Panc1 (cell line): ENCODE data around the gene CENPC. TPM values are rescaled to one million over a fixed set of nuclear protein-coding genes. Genes with fewer than 3 reads are reported as not detected.

Experiments used
- ATAC-seq: fragments of 200-7000 bp; cut with Tn5 transposase; 2 replicates; pipeline ENCODE4 v1.9.1; 2020; ENCODE audit warnings: mild to moderate bottlenecking, moderate library complexity
- BruUV-seq: library from RNA; stranded (reverse); fragments of 400-500 nt; replicated peaks from 2 replicates; lab custom pipeline; 2021; lab: Mats Ljungman, UMichigan
- CTCF ChIA-PET: fragments of 300-600 bp; sonication (Branson Sonifier 250); formaldehyde crosslinking; loops from one replicate; lab custom pipeline; 2022; ENCODE audit warnings: antibody characterized with exemption; lab: Charles Lee
- POLR2A ChIA-PET: fragments of 300-600 bp; sonication (Branson Sonifier 250); formaldehyde crosslinking; loops from one replicate; lab custom pipeline; 2022; ENCODE audit warnings: antibody characterized with exemption; lab: Charles Lee
- DNase-seq: peaks from one replicate; pipeline ENCODE4 v3.0.0-alpha.2; 2010; ENCODE audit warnings: low read depth, low spot score
- H3K27ac ChIP-seq: 2 replicates; pipeline ENCODE4 v1.5.1; 2011; ENCODE audit warnings: mild to moderate bottlenecking, low read length, inconsistent platforms
- H3K27me3 ChIP-seq: fragments of 200-500 bp; sonication (Bioruptor generic); 2 replicates; pipeline ENCODE4 v1.6.0; 2014; ENCODE audit warnings: low read length, inconsistent platforms; ENCODE audit not compliant: control insufficient read depth, insufficient read depth
- H3K36me3 ChIP-seq: fragments of 200-500 bp; sonication (Bioruptor generic); 2 replicates; pipeline ENCODE4 v1.5.1; 2014; ENCODE audit warnings: inconsistent platforms, mild to moderate bottlenecking, low read length, moderate library complexity; ENCODE audit not compliant: control insufficient read depth, insufficient read depth
- H3K4me1 ChIP-seq: 2 replicates; pipeline ENCODE4 v1.5.1; 2011; ENCODE audit warnings: inconsistent platforms, mild to moderate bottlenecking, low read length, moderate library complexity; ENCODE audit not compliant: control insufficient read depth, insufficient read depth
- H3K4me3 ChIP-seq, 2 experiments: 2 replicates each; pipeline ENCODE4 v1.5.1; 2011 to 2012; ENCODE audit warnings: low read depth in 2 of 2, low read length in 2 of 2, mild to moderate bottlenecking in 2 of 2, inconsistent platforms in 1 of 2, moderate library complexity in 1 of 2
- H3K9me3 ChIP-seq: fragments of 200-500 bp; sonication (Bioruptor generic); 2 replicates; pipeline ENCODE4 v1.5.1; 2014; ENCODE audit warnings: low read depth, mild to moderate bottlenecking, inconsistent platforms, low read length, moderate library complexity; ENCODE audit not compliant: control insufficient read depth, insufficient read depth
- CTCF ChIP-seq: fragments of 450-650 bp; IDR thresholded peaks from 2 replicates; pipeline ENCODE4 v1.5.1; 2017; ENCODE audit warnings: mild to moderate bottlenecking
- POLR2AphosphoS5 ChIP-seq: IDR thresholded peaks from 2 replicates; pipeline ENCODE4 v1.6.1; 2012; ENCODE audit warnings: mild to moderate bottlenecking, low read depth, low read length, moderate library complexity
- REST ChIP-seq, 2 experiments: IDR thresholded peaks; 2 replicates each; pipeline ENCODE4 v1.6.1; 2011 to 2012; ENCODE audit warnings: low read depth in 2 of 2, control low read depth in 1 of 2, low read length in 1 of 2, mild to moderate bottlenecking in 1 of 2, moderate library complexity in 1 of 2; ENCODE audit not compliant: insufficient read depth in 1 of 2
- SIN3A ChIP-seq: IDR thresholded peaks from 2 replicates; pipeline ENCODE4 v1.6.1; 2012; ENCODE audit warnings: low read depth, mild to moderate bottlenecking, low read length, moderate library complexity, borderline replicate concordance; ENCODE audit not compliant: insufficient read depth
- TCF7L2 ChIP-seq: IDR thresholded peaks from 2 replicates; pipeline ENCODE4 v1.6.1; 2011; ENCODE audit warnings: mild to moderate bottlenecking, low read depth, low read length, inconsistent platforms
- in situ Hi-C: cut with HindIII; loops from 2 replicates; pipeline ENCODE4 v1.10.0; 2016; ENCODE audit warnings: low sequenced_read_pairs, low pct_unique_long_range_greater_than_20kb
- intact Hi-C: fragments of 100-400 bp; cut with micrococcal nuclease; formaldehyde crosslinking; loops from one replicate; pipeline ENCODE4 v1.10.0; 2022; ENCODE audit not compliant: unreplicated experiment
- total RNA-seq: library from RNA; stranded (reverse); gene quantifications from one replicate; pipeline ENCODE4 v1.2.1, GENCODE V29; 2021; ENCODE audit not compliant: unreplicated experiment

Gene CENPC
- total RNA-seq, 1 experiment from 2014 or later, result 10.1 TPM

- Histone ChIP-seq H3K27ac (no peak overlapping the region), H3K9me3 (no peaks in the 10 kb centered on the region), H3K4me1 (no peaks in the 10 kb centered on the region), H3K4me3 (no peak overlapping the region), H3K27me3 (no peaks in the 10 kb centered on the region), H3K36me3 (no peaks in the 10 kb centered on the region)
- in situ Hi-C loops (no loop called here), intact Hi-C loops (no loop called here)
- no peak for DNase-seq
- TF ChIP-seq REST (IDR thresholded peaks at IDR 0.05; ENCODE audit: insufficient read depth in 1 of 2, low read depth in 2 of 2, low read length in 1 of 2), result no peak
- no peak for TF ChIP-seq TCF7L2
- no peak for TF ChIP-seq SIN3A
- TF ChIP-seq CTCF, result no peak
- TF ChIP-seq POLR2AphosphoS5, result no peak
- BruUV-seq, result no TSS peak
- POLR2A ChIA-PET, result no interaction called here
- ATAC-seq, result no peak
- CTCF ChIA-PET, result no interaction called here
Measured at GRCh38 chr4:67565284-67565683, 20.0 kb upstream of the CENPC start.

- H3K27me3 ChIP-seq, result no peaks in the 10 kb centered on the region
- POLR2A ChIA-PET, result no interaction called here
- H3K9me3 ChIP-seq, result no peaks in the 10 kb centered on the region
- DNase-seq (no peak), ATAC-seq (no peak)
- BruUV-seq, result no TSS peak
- intact Hi-C loops (no loop called here), in situ Hi-C loops (no loop called here)
- H3K4me1 ChIP-seq, result no peaks in the 10 kb centered on the region
- H3K4me3 ChIP-seq, result no peak within 1 kb of the TSS
- H3K27ac ChIP-seq, result no peak within 1 kb of the TSS
- H3K36me3 ChIP-seq, result no peaks in the 10 kb centered on the region
- no peak for TF ChIP-seq REST (IDR thresholded peaks at IDR 0.05; ENCODE audit: insufficient read depth in 1 of 2, low read depth in 2 of 2, low read length in 1 of 2)
- no peak for TF ChIP-seq CTCF
- no peak for TF ChIP-seq POLR2AphosphoS5
- TF ChIP-seq TCF7L2, result no peak
- no peak for TF ChIP-seq SIN3A
- CTCF ChIA-PET, result no interaction called here
Measured at GRCh38 chr4:67558493-67558892, 13.2 kb upstream of the CENPC start, which contains the start of gene STAP1. TSS of gene STAP1 (plus strand) at chr4:67558727. CDS start at chr4:67558810, 83 bp downstream.
